HG02840 (cell line): ENCODE measurements around the gene RNF212B.
A peak's percentile ranks its signal among the peaks of the same experiment; 100 is the strongest.
"Not testable (repeated sequence)": the region's sequence is repeated elsewhere in the genome, so short reads cannot be mapped to it uniquely, and the experiment has no call there.

ENCODE experiments used
- ATAC-seq: cut with Tn5 transposase; IDR thresholded peaks from one replicate; pipeline ENCODE4 v1.9.1; 2021; ENCODE audit warnings: mild to moderate bottlenecking, moderate library complexity, moderate number of reproducible peaks; ENCODE audit not compliant: unreplicated experiment, low FRiP score

The RNF212B gene

DNA sequence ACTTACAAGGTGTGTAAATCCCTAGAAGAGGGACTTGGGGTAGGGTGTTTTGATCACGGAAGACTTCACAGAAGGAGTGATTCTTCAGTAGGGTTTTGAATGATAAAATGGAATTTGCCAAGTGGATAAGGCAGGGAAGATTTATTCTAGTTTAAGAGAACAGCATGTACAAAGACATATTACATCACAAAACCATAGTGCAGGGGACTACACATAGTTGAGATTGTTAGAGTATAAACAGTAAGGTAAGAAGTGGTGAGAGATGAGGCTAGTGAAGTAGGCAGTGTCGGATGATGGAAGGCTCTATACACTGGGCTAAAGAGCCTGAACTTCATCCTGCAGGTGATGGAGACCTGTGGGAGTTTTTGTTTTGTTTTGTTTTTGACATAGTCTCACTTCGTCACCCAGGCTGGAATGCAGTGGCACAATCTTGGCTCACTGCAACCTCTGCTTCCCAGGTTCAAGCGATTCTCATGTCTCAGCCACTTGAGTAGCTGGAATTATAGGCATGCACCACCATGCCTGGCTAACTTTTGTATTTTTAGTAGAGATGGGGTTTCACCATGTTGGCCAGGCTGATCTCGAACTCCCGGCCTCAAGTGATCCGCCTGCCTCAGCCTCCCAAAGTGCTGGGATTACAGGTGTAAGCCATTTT is 3.5 kb downstream of the RNF212B start:
- ATAC-seq: not testable (repeated sequence)

DNA sequence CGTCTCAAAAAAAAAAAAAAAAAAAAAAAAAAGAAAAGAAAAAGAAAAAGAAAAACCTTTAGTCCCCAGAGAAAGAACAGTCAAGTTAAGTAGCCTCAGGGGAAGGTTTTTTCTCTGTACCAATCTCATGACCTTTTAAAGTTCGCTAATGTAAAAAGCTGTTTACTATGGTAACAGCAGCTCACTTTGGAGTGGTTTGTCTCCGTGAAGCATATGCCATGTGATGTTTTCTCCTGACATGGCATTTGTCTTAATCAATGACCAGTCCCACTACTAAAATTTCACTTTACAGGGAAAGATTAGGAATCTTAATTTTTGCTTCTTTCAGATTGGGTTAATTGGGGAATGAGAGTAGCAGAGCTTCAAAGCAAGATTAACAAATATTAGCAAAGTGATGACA is 4.3 kb downstream of the RNF212B start:
- ATAC-seq: no peak

DNA sequence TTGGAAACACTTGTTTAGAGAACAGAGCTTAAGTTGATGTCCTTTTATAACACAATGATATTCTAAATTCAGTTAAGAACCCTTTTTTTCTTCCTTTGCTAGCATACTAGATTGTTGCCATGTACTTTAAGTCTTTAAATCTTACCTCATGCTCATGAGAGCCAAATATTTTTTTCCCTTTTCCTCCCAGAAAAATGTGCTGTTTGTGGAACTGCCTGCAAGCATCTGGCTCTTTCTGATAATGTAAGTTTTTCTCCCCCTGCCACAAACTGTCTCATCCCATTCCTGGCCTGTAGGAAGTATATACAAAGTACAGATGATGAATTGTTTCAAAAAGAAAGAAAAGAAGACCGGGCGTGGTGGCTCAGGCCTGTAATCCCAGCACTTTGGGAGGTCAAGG is 5.3 kb downstream of the RNF212B start:
- ATAC-seq: no peak

DNA sequence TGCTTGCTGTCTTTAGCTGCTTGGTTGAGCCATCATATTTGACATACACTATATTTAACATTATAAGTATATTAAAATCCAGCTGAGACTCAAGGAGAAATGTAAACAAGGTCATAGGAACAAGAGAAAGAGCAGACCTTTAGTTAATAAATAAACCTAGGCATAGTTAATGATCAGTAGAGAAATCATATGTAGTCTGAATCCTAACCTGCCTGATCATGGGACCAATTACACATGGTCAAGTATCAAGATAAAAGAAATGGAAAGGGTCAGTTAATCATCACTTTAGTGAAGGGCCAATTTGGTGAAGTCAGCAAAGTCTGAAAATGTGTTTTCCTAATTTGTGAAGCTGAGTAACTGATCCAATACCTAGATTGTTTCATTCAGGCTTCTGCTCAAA is 7.5 kb downstream of the RNF212B start:
- ATAC-seq: no peak

DNA sequence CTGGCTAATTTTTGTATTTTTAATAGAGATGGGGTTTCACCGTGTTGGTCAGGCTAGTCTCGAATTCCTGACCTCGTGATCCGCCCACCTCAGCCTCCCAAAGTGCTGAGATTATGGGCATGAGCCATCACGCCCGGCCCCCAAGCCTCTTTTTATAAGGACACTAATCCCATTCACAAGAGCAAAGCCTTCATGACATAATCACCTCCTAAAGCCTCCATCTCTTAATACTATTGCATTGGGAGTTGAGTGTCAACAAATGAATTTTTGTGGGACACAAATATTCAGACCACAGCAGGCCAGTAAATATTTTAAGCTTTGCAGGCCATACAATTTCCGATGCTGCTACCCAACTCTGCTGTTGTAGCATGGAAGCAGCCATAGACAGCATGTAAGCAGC is 10.9 kb downstream of the RNF212B start:
- no peak for ATAC-seq

DNA sequence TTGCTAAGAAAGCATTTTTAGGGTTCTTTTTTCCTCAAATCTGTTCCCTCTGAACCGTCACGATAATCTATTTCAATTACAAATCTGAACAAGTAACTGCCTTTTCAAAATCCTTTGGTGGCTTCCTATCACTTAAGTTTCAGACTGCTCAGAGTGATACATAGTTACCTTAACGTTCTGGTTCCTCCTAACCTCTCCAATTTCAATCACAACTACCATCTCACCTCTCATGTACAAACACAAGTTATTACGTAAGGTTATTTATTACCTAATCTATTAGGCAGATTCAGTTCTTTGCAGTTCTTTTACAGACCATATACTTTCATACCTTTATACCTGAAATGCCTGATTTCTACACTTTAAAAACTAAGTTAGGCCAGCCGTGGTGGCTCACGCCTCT is 12.1 kb downstream of the RNF212B start:
- no peak for ATAC-seq

DNA sequence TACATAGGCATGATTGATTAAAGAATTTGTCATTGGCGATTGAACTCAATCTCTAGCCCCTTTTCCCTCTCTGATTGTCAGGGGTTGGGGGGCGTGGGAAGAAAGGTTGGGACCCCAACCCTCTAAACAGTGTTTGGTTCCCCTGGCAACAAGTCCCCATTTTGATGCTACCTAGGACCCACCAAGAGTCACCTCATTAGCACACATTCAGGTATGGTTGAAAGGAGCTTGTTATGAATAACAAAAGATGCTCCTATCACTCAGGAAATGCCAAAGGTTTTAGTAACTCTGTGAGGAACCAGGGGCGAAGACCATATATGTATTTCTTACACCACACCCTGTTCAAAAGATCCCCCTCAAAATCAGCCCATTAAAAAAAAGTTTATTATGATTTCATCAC is 14.3 kb downstream of the RNF212B start:
- ATAC-seq: no peak

DNA sequence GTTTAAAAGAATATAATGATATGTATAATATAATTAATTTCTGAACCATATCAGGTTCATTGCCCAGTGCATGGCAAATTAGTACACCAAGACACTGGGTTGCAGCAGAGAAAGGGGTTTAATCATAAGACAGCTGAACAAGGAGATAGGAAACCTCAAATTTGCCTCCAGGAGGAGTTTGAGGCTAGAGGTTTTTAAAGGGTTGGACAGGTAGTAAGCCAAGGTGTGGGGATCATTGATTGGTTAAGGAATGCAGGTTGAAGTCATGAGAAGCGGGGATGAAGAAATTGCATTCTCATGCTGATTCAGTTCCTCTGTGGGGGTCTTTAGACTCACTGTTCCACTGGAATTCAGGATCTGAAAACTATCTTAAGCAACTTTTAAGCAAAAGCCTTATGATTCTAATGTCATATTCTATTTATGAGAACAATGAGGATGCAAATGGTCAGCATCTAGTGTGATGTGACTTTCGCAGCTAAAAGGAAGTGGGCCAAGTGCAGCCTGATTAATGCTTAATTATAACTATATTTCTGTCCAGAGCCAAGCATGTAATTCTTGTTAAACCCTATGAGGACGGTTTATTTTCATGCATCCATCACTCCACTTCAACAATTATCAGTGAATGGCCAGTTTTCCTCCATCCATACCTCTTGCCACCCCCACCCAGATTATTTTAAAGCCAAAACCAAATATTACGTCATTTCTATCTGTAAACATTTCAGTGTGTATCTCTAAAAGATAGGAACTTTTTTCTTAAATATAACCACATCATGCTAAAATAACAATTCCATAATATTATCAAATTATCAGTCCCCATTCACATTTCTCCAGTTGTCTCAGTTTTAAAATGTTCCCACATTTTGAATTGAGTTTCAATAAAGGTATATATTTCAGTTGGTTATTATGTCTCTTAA is 14.9 kb downstream of the RNF212B start:
- no peak for ATAC-seq

DNA sequence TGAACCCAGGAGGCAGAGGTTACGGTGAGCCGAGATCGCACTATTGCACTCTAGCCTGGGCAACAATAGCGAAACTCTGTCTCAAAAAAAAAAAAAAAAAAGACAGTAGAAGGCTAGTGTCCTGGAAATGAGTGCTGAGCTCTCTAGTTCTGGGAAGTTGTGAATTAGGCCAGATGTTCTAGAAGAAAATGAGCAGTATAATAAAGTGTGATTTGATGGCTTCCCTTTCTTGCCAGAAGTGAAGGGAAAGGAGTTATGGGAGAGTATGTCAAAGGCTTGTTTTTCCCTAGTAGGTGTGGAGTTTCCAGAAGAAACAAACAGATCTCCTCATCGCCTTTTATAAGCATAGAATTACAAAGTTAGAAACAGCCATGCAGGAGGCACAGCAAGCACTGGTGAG is 20.5 kb downstream of the RNF212B start:
- ATAC-seq: no peak

DNA sequence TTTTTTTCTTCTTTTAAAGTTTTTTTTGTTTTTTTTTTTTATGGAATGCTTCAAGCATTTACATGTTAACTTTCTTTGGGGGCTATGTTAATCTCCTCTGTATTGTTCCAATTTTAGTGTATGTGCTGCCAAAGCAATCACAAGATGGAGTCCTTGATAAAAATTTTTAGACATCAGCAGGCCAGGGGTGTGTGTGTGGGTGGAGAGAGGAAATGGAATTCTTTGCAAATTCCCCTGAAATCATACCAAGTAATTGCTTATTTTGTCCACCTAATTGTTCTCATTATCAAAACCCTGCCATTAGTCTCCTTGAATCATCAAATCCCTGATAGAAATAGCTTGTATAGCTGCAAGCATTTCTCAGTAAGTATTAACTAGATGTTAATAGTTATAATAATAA is 21.7 kb downstream of the RNF212B start:
- ATAC-seq: no peak

DNA sequence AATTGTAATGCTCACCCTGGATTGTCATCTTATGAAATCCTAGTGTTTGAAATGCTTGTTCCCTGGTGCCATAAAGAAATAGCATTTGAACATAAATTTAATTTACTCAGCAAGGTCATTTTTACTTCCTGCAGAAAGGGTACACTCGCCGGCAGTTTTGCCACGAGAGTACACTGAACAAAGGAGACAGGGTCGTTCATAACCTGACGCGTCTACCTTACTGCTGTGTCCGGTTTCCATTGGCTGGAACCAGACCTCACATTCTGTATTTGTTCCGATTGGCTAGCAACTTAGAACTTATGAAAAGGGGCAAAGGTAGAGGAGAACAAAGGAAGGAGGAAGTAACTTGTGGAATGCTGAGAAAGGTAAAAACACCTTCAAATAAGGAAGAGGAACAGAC is 23.1 kb downstream of the RNF212B start:
- not testable (repeated sequence) for ATAC-seq

DNA sequence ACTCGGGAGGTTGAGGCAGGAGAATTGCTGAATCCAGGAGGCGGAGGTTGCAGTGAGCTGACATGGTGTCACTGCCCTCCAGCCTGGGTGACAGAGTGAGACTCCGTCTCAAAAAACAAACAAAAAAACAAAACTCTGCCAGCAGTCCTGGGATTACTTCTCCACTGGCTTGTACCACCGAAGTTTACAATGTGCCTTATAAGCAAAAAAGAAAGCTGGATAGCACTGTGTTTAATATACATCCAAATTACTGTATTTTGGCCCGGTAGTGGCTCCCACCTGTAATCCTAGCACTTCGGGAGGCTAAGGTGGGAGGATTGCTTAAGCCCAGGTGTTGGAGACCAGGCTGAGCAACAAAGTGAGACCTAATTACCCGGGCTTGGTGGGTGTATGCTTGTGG is 31.5 kb downstream of the RNF212B start:
- ATAC-seq: no peak

DNA sequence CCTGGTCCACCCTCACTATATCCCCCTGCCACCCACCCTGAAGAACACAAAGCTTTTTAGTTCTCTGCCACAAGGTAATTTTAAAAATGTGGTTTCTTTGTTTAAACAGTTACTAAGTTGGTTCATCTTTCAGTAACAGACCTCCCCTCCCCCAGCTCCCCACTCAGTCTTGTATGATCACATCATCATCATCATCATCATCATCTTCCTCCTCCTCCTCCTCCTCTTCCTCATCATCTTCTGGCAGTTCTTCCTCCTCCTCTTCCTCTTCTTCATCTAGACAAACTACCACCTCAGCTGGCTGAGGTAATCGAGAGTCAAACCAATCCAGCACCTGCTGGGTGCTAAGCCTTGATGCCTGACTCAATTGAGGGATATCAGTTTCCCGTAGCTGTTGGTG is 37.7 kb downstream of the RNF212B start:
- ATAC-seq: no peak

DNA sequence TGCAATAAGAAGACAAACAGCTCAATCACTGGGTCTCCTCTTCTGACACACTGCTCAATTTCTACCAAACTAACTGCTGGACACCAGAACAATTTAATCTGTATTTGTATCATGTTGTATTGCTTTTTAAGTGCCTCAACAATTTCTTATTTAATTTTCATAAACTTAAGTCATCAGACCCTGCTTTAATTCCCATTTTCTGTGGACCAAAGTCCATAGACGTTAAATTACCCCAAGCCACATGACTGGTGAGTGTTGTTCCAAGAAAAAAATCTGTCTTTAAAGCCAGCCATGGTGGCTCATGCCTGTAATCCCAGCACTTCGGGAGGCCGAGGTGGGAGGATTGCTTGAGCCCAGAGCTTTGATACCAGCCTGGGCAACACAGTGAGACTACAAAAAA is 39.5 kb downstream of the RNF212B start:
- no peak for ATAC-seq

DNA sequence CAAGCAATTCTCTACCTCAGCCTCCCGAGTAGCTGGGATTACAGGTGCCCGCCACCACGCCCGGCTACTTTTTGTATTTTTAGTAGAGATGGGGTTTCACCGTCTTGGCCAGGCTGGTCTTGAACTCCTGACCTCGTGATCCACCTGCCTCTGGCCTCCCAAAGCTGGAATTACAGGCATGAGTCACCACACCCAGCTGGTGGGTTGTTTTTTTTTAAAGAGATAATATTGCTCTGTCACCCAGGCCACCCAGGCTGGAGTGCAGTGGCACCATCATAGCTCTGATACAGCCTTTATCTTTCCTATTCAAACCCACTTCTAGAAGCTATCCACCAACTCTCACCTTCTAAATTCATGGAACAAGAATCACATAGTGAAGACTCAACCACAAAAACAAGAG is 40.2 kb downstream of the RNF212B start:
- ATAC-seq: not testable (repeated sequence)

DNA sequence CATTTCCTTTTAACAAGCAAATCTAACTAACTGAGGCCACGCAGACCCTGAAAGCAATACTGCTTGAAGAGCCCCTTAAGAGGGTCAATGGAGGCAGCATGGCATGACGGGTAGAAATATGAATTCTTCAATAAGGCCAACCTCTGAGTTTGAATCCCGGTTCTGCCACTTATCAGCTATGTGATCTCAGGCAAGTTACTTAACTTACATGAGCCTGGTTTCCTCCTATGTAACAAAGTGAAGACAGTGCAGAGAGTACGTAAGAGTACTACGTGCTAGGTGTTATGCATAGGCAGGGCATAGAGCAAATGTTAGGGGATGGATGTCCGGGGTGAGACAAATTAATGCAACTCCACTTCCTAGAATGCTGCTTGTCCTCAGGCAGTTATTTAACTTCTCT is 43.5 kb downstream of the RNF212B start:
- no peak for ATAC-seq

DNA sequence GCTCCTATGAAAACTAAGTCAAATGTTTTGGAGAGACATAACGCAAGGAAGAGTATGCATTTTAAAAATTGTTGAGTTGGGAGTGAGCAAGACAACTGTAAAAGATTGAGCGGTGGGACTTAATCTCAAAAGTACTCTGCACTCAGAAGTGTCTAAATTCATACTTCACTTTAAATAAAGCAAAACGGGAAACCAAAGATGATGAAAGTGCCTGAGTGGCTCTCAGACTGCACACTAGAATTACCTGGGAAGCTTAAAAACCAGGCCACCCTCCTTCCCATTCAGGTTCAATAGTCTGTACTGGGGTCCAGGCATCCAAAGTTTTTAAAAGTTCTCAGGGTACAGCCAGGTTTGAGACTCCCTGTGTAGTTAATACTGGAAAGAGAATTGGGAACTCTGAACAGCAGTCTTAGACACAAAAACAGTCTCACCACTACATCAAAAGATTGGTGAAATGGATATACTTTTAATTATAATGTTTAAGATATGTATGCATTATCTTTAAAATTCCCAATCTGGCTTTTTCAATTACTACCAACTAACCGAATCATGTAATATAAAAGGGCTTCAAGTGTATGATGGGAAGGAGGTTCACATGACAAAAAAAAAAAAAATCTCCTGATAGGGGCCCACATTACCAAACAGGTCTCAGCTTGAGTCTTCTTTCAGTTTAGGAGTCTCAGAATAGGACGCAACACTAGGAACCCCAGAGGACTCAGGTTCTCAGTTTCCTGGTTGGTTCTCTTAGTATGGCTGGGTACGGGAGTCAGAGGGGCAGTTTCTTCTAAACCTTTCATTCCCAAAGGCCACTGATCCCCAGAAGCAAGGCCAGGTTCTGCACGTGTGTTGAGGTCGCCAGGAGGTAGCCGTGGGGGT is 47.2 kb downstream of the RNF212B start:
- no peak for ATAC-seq

DNA sequence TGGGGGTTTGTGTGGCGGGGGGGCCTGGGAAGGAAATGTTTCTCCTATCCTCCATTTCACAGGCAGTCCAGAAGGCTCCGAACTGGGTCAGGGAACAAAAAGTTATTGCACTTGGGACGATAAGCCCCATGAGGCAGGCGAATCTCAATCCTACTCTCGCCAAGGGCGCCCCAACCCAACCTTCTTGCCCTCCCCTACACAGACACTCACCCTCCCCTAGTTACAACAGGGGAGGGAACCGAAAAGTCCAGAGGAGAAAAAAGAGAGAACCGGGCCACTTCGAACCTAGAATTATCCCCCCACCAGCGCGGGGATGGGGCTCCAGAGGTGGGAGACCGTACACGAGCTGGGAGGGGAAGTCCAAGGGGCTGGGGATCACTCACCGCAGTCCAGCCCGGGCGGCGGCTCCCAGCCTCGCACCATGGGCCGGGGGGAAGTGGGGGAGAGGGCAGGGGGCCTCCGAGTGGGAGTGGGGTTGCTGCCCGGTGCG is 47.8 kb downstream of the RNF212B start:
- ATAC-seq: peak; percentile 5

DNA sequence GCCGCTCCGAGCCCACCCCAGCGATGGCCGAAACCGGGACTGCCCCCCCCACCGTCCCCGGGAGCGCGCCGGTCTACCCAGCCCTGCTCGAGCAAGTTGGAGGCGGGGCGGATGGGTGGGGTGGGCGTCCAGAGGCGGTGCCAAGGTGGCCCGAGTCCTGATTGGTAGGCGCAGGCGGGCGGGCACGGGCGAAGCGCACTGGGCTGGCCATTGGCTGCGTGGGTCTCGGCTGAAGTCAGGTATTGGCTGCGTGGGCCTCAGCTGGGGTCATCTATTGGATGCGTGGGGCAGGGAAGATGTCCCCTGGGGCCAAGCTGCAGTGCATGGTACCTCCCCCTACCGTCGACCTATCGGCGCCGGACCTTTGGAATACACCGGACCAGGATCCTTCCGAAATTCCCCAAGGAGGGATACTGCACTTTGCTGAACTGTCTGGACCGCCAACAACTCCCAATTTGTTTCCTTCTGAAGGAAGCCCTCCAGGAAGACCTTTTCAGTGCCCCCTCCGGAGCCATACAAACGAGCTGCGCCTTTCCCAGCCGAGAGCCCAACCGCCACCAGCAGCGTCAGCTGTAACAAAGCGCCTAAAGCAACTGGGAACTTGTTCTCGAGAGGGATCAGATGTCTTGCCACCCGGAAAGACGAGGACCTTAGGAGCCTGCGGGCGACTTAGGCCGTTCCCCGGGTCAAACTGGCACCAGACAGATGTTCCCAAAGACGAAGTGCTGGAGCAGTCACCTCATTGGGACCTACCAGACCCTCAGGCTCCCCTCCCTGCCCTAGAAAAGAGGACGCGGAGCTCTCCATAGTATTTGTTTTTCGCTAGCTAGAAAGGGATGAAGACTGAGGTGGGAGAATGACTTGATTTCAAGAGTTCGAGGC is 48.5 kb downstream of the RNF212B start, which contains the start of gene HOMEZ:
TSS of gene HOMEZ (minus strand) at position 113 of the 882 bp plus-strand sequence. CDS start 180 bp downstream, outside the sequence.
- ATAC-seq: peak; percentile 98
